Activated CD8-positive, alpha-beta T cell treated with anti-CD3 and anti-CD28 coated beads for 36 hours (primary cell): ENCODE measurements around the gene BRF1. TPM values are rescaled to one million over a fixed set of nuclear protein-coding genes. Genes with fewer than 3 reads are reported as not detected.

ENCODE experiments used
- ATAC-seq: fragments of 200-7000 bp; cut with Tn5 transposase; one replicate; pipeline ENCODE4 v1.10.0; 2021; ENCODE audit warnings: mild to moderate bottlenecking, moderate library complexity
- CTCF ChIA-PET: fragments of 350-600 bp; sonication (Branson Sonifier 250); formaldehyde crosslinking; loops from one replicate; lab custom pipeline; 2021; ENCODE audit warnings: antibody characterized with exemption; lab: Charles Lee
- POLR2A ChIA-PET: fragments of 350-600 bp; sonication (Branson Sonifier 250); formaldehyde crosslinking; loops from one replicate; lab custom pipeline; 2021; ENCODE audit warnings: antibody characterized with exemption; lab: Charles Lee
- DNase-seq: peaks from one replicate; pipeline ENCODE4 v3.0.0-alpha.2; 2020
- H3K27ac Mint-ChIP-seq: one replicate; pipeline ENCODE4 v1.8.0; 2021; ENCODE audit warnings: mild to moderate bottlenecking, mixed read lengths
- H3K27me3 Mint-ChIP-seq: one replicate; pipeline ENCODE4 v1.8.0; 2021; ENCODE audit warnings: mixed read lengths
- H3K36me3 Mint-ChIP-seq: one replicate; pipeline ENCODE4 v1.8.0; 2021; ENCODE audit warnings: low read depth, mixed read lengths
- H3K4me1 Mint-ChIP-seq: one replicate; pipeline ENCODE4 v1.8.0; 2021; ENCODE audit warnings: low read depth, mixed read lengths
- H3K4me3 Mint-ChIP-seq: one replicate; pipeline ENCODE4 v1.8.0; 2021; ENCODE audit warnings: mild to moderate bottlenecking, moderate library complexity, mixed read lengths
- H3K9me3 Mint-ChIP-seq: one replicate; pipeline ENCODE4 v1.8.0; 2021; ENCODE audit warnings: mixed read lengths
- intact Hi-C: fragments of 100-400 bp; cut with micrococcal nuclease; formaldehyde crosslinking; loops from one replicate; pipeline ENCODE4 v1.10.0; 2022
- total RNA-seq, 2 experiments: library from RNA; stranded (reverse); gene quantifications; one replicate each; pipeline ENCODE4 v1.2.3, GENCODE V29; 2021
- TF ChIP-seq, protein P1 (sequence below): fragments of 200-600 bp; IDR thresholded peaks from one replicate; pipeline ENCODE4 v1.8.0; 2022; ENCODE audit warnings: antibody characterized with exemption, mild to moderate bottlenecking

BRF1 gene
- total RNA-seq, 2 experiments from 2014 or later = 25.3 to 26.6 TPM

DNA sequence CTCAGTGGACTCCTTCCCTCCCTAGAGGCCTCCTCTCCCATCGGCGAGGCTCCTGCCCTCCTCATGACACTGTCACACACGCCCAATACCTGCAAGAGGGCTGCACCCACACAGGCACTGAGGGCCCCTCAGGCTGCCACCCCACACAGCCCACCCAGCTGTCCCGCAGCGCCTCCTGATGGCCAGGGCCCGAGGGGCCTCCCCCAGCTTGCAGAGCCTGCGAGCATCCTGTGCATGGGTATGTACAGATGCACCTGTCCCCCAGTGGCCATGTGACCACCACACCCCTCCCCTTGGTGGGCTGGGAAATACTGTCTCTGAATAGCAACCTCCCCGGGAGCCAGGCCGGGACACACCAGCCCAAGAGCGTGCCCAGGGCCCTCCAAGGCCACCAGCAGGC is 100.7 kb downstream of the BRF1 start:
- TF ChIP-seq, protein P1, sequence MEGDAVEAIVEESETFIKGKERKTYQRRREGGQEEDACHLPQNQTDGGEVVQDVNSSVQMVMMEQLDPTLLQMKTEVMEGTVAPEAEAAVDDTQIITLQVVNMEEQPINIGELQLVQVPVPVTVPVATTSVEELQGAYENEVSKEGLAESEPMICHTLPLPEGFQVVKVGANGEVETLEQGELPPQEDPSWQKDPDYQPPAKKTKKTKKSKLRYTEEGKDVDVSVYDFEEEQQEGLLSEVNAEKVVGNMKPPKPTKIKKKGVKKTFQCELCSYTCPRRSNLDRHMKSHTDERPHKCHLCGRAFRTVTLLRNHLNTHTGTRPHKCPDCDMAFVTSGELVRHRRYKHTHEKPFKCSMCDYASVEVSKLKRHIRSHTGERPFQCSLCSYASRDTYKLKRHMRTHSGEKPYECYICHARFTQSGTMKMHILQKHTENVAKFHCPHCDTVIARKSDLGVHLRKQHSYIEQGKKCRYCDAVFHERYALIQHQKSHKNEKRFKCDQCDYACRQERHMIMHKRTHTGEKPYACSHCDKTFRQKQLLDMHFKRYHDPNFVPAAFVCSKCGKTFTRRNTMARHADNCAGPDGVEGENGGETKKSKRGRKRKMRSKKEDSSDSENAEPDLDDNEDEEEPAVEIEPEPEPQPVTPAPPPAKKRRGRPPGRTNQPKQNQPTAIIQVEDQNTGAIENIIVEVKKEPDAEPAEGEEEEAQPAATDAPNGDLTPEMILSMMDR = no peak
- H3K4me1 Mint-ChIP-seq = peaks cover 23% of the 10 kb centered on the region
- no peaks in the 10 kb centered on the region for H3K36me3 Mint-ChIP-seq
- POLR2A ChIA-PET = no interaction called here
- no peak overlapping the region for H3K4me3 Mint-ChIP-seq
- no peaks in the 10 kb centered on the region for H3K9me3 Mint-ChIP-seq
- no peak overlapping the region for H3K27ac Mint-ChIP-seq
- intact Hi-C loops = loop anchor here (5.0 kb wide), 1 partner anchor 152 kb away; no protein-coding TSS in a partner anchor
- ATAC-seq (no peak), DNase-seq (peak; percentile 51)
- CTCF ChIA-PET = interaction anchor here (0.9 to 2.2 kb wide), 2 partner anchors 29 to 152 kb away, joined by 3 to 10 read pairs; no protein-coding TSS in a partner anchor
- H3K27me3 Mint-ChIP-seq = peaks cover 21% of the 10 kb centered on the region

- DNase-seq (no peak), ATAC-seq (no peak)
- H3K4me3 Mint-ChIP-seq = no peak overlapping the region
- H3K27me3 Mint-ChIP-seq = peaks cover 26% of the 10 kb centered on the region
- TF ChIP-seq, protein P1 = no peak
- POLR2A ChIA-PET = no interaction called here
- no peaks in the 10 kb centered on the region for H3K9me3 Mint-ChIP-seq
- no peak overlapping the region for H3K27ac Mint-ChIP-seq
- no peaks in the 10 kb centered on the region for H3K36me3 Mint-ChIP-seq
- CTCF ChIA-PET = interaction anchor here (1.5 kb wide), 1 partner anchor 153 kb away, joined by 6 read pairs; no protein-coding TSS in a partner anchor
- peaks cover 23% of the 10 kb centered on the region for H3K4me1 Mint-ChIP-seq
- intact Hi-C loops = no loop called here
Observed at GRCh38 chr14:105199093-105199492, 101.7 kb downstream of the BRF1 start.

- H3K9me3 Mint-ChIP-seq = no peaks in the 10 kb centered on the region
- no peak for ATAC-seq
- ChIA-PET POLR2A (no interaction called here), CTCF (interaction anchor here (1.5 kb wide), 1 partner anchor 153 kb away, joined by 6 read pairs; no protein-coding TSS in a partner anchor)
- DNase-seq = no peak
- peaks cover 26% of the 10 kb centered on the region for H3K27me3 Mint-ChIP-seq
- H3K4me3 Mint-ChIP-seq = no peak overlapping the region
- H3K27ac Mint-ChIP-seq = no peak overlapping the region
- H3K4me1 Mint-ChIP-seq = peaks cover 27% of the 10 kb centered on the region
- TF ChIP-seq, protein P1 = no peak
- H3K36me3 Mint-ChIP-seq = no peaks in the 10 kb centered on the region
- intact Hi-C loops = no loop called here
Observed at GRCh38 chr14:105198588-105198987, 102.2 kb downstream of the BRF1 start.

- H3K36me3 Mint-ChIP-seq = no peaks in the 10 kb centered on the region
- TF ChIP-seq, protein P1 = no peak
- no peak overlapping the region for H3K4me3 Mint-ChIP-seq
- CTCF ChIA-PET = interaction anchor here (0.7 to 1.4 kb wide), 2 partner anchors 29 to 168 kb away, joined by 4 read pairs; partner anchors contain the start of gene JAG2
- H3K9me3 Mint-ChIP-seq = no peaks in the 10 kb centered on the region
- intact Hi-C loops = no loop called here
- H3K4me1 Mint-ChIP-seq = peaks cover 35% of the 10 kb centered on the region
- peak; percentile 68 for DNase-seq
- H3K27me3 Mint-ChIP-seq = peaks cover 26% of the 10 kb centered on the region
- POLR2A ChIA-PET = no interaction called here
- peak; percentile 28 for ATAC-seq
- H3K27ac Mint-ChIP-seq = no peak overlapping the region
Observed at GRCh38 chr14:105197211-105197641, 103.6 kb downstream of the BRF1 start.

GRCh38 chr14:105196265-105196960 is 104.4 kb downstream of the BRF1 start:
- Mint-ChIP-seq H3K9me3 (no peaks in the 10 kb centered on the region), H3K36me3 (no peaks in the 10 kb centered on the region), H3K27ac (no peak overlapping the region), H3K27me3 (peaks cover 26% of the 10 kb centered on the region), H3K4me1 (peaks cover 28% of the 10 kb centered on the region), H3K4me3 (no peak overlapping the region)
- TF ChIP-seq, protein P1 = no peak
- POLR2A ChIA-PET = no interaction called here
- intact Hi-C loops = no loop called here
- no peak for ATAC-seq
- CTCF ChIA-PET = interaction anchor here (0.7 to 1.4 kb wide), 2 partner anchors 28 to 169 kb away, joined by 4 read pairs; partner anchors contain the start of gene JAG2
- DNase-seq = no peak
